GM13976 (cell line): ENCODE data around the gene PLCH1.

Experiments used
- DNase-seq: peaks from one replicate; pipeline ENCODE4 v3.0.0; 2012; ENCODE audit warnings: low spot score
- in situ Hi-C: fragments of 300-500 bp; cut with MboI; formaldehyde crosslinking; loops from one replicate; pipeline ENCODE4 v1.12.0; 2022; ENCODE audit warnings: low sequenced_read_pairs, mixed read lengths, inconsistent platforms; ENCODE audit not compliant: unreplicated experiment
- TF ChIP-seq, protein P1 (sequence below): IDR thresholded peaks from 2 replicates; pipeline ENCODE4 v1.5.1; 2012; ENCODE audit warnings: borderline replicate concordance, mild to moderate bottlenecking; ENCODE audit not compliant: insufficient read depth; ENCODE audit errors: extremely low read depth, missing control alignments, control extremely low read depth

Gene PLCH1

DNA sequence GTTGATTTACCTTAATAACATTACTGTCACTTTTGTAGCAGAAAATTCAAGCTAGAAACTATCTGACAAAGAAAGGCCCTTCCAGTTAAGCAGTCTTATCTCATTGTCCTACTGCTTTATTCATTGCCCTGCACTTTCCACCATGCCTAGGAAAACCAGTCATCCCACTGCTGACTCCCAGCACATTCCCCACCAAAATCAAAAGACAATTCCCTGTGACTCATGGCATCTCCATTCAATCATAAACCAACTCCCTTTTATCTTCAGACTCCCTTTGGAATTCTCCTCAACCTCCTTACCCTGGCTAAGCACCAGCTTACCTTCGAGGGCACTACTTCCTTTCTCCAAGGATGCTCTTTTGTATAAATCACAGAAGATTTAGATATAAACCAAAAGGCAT is 184.3 kb downstream of the PLCH1 start:
- in situ Hi-C loops, result no loop called here
- TF ChIP-seq, protein P1, sequence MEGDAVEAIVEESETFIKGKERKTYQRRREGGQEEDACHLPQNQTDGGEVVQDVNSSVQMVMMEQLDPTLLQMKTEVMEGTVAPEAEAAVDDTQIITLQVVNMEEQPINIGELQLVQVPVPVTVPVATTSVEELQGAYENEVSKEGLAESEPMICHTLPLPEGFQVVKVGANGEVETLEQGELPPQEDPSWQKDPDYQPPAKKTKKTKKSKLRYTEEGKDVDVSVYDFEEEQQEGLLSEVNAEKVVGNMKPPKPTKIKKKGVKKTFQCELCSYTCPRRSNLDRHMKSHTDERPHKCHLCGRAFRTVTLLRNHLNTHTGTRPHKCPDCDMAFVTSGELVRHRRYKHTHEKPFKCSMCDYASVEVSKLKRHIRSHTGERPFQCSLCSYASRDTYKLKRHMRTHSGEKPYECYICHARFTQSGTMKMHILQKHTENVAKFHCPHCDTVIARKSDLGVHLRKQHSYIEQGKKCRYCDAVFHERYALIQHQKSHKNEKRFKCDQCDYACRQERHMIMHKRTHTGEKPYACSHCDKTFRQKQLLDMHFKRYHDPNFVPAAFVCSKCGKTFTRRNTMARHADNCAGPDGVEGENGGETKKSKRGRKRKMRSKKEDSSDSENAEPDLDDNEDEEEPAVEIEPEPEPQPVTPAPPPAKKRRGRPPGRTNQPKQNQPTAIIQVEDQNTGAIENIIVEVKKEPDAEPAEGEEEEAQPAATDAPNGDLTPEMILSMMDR, result no peak
- no peak for DNase-seq

DNA sequence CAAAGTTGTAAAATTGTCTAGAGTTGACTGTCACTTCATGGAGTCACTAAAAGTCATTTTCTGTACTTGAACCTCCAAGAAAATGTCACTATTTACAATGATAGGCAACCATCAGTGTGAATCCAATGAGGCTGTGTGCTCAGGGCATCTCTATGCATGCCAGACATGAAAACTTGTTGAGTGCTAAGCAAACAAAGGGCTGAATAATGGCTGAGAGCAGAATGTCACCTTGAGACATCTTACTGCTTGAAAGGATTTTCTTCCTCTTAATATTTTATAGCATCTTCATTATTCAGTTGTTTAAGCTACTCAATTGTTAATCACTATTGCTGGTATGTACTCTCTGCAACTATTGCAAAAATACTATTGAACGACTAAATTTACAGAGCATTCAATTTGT is 184.7 kb downstream of the PLCH1 start:
- TF ChIP-seq, protein P1, result no peak
- no peak for DNase-seq
- in situ Hi-C loops, result no loop called here

DNA sequence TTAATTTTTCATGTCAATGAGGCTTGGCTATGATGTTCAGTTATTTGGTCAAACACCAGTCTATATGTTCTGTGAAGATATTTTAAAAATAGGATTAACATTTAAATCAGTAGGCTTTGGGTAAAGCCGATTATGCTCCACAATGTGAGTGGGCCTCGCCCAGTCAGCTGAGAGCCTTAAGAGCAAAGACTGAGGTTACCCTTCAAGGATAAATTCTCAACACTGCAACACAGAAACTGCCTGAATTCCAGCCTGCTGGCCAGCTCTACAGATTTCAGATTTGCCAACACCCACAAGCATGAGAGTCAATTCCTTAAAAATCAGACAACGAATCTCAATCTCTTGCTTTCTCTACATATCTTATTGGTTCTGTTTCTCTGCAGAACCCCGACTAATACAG is 188.3 kb downstream of the PLCH1 start:
- no peak for DNase-seq
- in situ Hi-C loops, result no loop called here
- TF ChIP-seq, protein P1, result no peak

DNA sequence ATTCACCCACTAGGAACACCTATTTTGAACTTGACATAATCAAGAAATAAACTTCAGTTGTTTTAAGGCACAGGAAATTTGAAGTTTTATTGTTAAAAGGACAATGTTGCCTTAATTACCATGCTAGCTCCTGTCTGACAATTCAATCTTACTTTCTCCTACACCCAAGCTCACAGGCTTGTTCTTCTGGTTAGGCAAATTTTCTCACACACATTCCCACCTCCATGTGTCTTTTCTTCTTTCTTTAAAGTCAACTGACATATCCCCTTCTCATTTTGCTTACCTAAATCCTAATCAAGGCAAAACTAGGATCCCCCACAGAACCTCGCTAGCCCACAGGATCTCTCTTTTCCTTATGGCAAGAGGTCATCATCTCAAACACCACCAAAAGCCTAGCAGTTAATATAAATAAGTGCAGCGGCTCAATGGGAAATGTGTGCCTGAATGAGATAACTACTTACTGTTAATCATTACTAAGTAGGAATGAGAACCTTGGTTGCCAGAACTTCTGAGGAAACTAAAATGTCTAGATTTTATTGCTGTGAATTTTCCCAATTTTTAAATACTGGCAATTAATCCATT is 189.3 kb downstream of the PLCH1 start:
- TF ChIP-seq, protein P1, result no peak
- no peak for DNase-seq
- in situ Hi-C loops, result no loop called here

DNA sequence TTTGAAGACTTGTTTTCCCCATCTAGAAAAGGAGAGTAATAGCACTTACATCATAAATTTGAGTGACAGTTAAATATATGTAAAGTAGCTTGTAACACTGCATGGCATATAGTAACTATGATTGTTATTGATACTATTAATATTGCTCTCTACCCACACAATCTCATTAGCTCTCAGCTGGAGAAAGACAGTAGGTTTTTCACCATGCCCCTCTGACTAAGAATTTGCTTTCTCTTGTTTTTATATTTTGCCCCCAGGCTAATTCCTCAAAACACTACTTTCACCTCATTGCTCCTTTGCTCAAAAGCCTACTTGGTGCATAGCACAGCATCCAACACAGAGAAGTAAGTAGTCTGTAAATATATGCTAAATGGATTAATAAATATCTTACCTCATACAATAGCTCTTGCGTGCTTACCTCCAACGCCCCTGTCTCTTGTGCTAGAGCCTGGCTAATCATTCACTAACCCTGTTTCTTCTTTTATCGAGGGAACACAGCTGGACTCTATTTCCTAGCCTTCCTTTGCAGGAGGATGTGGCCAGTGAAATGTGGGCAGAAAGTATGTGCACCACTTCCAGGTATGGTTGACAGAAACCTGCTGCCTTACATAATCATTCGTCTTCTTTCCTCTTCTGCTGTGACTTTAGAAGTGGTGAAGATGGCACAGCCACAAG is 190.0 kb downstream of the PLCH1 start:
- in situ Hi-C loops, result no loop called here
- TF ChIP-seq, protein P1, result no peak
- DNase-seq, result no peak

DNA sequence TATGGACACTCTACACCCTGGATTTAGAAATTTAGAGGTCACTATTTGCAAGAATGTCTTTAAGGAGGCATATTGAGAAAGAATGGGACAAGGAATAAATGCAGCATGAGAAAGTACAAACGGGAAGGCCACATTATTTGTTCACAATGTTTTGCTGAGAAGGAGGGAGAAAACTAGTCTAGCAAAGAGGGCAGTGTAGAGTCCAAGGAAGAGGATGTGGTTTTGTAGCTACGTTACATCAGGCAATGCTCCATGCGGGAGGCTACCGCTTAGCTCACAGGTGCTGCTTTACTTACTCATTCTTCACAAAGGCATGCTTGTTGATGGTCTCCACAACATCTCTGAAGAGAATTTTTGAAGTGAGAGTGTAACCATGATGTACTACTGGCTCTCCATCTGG is 191.1 kb downstream of the PLCH1 start:
- in situ Hi-C loops, result no loop called here
- peak; percentile 4 for DNase-seq
- TF ChIP-seq, protein P1, result no peak

DNA sequence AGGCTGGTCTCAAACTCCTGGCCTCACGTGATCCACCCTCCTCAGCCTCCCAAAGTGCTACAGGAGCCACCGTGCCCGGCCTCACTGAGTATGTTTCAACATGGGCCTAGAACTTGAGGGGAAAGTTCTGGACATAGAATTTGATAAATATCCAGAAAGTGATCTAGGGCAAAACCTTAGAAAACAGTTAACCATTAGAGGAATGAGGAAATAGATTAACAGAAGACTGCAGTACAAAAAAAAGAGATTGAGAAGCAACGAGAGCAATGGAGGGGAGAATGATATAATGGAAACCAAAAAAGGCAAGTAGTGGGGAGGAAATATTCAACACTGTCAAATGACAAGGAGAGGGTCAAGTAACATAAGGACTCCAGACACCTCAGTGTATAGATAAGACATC is 191.5 kb downstream of the PLCH1 start:
- DNase-seq, result no peak
- TF ChIP-seq, protein P1, result no peak
- in situ Hi-C loops, result no loop called here
